HG03066 (cell line): Measurements from ENCODE around the gene ADAMTSL1.

Source experiments
- ATAC-seq: cut with Tn5 transposase; IDR thresholded peaks from one replicate; pipeline ENCODE4 v1.9.1; 2021; ENCODE audit warnings: low read depth; ENCODE audit not compliant: unreplicated experiment

The ADAMTSL1 gene, protein sequence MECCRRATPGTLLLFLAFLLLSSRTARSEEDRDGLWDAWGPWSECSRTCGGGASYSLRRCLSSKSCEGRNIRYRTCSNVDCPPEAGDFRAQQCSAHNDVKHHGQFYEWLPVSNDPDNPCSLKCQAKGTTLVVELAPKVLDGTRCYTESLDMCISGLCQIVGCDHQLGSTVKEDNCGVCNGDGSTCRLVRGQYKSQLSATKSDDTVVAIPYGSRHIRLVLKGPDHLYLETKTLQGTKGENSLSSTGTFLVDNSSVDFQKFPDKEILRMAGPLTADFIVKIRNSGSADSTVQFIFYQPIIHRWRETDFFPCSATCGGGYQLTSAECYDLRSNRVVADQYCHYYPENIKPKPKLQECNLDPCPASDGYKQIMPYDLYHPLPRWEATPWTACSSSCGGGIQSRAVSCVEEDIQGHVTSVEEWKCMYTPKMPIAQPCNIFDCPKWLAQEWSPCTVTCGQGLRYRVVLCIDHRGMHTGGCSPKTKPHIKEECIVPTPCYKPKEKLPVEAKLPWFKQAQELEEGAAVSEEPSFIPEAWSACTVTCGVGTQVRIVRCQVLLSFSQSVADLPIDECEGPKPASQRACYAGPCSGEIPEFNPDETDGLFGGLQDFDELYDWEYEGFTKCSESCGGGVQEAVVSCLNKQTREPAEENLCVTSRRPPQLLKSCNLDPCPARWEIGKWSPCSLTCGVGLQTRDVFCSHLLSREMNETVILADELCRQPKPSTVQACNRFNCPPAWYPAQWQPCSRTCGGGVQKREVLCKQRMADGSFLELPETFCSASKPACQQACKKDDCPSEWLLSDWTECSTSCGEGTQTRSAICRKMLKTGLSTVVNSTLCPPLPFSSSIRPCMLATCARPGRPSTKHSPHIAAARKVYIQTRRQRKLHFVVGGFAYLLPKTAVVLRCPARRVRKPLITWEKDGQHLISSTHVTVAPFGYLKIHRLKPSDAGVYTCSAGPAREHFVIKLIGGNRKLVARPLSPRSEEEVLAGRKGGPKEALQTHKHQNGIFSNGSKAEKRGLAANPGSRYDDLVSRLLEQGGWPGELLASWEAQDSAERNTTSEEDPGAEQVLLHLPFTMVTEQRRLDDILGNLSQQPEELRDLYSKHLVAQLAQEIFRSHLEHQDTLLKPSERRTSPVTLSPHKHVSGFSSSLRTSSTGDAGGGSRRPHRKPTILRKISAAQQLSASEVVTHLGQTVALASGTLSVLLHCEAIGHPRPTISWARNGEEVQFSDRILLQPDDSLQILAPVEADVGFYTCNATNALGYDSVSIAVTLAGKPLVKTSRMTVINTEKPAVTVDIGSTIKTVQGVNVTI (N-terminal part only)

DNA sequence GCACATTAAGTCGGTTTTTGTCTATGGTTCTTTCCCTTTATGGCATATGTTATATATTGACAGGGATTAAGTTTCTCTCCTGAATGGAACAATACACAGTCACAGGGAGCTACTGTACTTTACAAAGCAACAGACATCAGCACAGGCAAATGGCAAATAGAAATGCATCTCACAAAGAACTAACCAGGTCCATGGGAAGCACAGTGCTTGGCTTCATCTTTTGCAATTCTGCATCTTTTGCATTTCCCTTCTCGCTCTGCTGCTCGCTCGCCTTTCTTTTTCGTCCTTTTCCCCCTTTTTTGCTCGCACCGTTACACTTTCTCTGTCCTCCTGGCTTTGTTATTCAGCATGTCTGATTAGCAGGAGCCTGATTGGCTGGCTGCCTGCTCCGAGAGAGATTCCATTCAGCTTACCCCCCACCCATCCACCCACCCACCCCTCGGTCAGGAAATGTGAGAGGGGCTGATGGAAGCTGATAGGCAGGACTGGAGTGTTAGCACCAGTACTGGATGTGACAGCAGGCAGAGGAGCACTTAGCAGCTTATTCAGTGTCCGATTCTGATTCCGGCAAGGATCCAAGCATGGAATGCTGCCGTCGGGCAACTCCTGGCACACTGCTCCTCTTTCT, at the start of gene ADAMTSL1:
TSS of gene ADAMTSL1 (plus strand) at position 502 of the 628 bp plus-strand sequence. CDS start at position 582, 80 bp downstream.
- ATAC-seq, result no peak

DNA sequence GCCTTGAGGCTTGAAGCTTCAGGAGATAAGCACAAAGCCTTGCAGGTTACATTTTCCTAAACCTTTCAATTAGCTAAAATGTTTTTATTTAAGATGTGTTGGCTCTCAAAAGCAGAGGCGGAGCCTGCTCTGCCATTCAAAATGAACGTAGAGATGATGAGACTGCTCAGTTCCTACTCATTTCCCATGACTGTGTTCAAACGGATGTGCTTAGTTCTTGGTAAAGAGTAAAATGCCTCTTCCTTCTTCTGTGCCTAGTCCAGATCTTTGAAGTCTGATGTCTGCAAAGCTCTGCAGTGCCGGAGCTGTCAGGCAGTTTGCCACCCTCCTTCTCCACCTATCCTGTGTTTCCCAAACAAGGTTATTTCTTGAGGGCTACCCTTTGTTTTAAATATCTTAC, 46.3 kb upstream of the ADAMTSL1 start:
- ATAC-seq, result no peak

DNA sequence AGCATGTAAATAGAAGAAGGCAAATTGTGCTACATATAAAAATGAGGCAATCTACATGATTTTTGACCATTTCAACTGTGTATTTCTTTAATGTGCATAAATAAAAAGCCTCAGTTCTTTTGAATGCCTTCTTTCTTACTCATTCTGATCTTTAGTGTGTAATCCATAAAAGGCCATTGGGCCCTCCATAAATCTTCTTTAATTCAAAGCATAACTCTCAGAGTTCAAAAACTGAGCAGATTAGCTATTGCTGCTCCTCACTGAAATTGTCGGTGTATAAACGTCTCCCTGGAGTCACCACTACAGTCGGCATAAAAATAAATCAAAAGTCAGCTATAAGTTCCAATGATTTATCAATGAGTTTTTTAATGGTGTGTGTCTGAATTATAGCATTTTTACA, 45.3 kb upstream of the ADAMTSL1 start:
- ATAC-seq, result no peak

DNA sequence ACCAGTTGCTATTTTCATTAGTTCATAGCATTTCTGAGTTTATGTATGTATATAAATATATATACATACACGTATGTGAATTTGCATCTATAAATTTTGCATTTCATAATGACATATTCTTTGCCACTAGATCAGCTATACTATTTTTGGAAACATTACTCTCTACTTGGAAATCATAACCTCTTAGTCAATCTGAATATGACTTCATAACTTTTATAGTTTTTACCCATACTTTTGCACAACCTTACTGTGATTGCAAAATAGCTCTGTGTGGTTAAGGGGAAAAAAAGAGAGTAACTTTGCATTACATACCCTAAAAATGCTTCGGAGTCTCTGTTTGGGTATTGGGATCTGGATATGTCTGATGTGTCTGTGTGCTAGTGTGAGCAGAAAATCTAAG, 44.9 kb upstream of the ADAMTSL1 start:
- ATAC-seq, result no peak

DNA sequence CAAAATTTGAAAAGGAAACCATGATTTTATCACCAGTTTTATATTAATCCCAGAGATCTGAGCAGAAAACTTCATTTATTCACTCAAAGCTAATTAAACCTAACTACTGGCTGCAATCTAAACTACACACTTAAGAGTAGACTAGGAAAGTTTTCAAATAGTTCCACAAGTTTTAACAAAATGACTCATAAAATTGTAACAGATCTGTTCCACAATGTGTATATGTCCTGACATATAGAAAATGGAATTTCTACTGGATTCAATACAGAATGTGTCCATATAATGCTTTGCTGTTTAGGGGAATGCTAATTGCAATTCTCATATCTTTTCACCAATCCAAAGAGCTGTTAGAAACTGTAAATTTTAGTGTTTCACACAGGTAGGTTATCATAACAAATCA, 40.3 kb upstream of the ADAMTSL1 start:
- no peak for ATAC-seq

DNA sequence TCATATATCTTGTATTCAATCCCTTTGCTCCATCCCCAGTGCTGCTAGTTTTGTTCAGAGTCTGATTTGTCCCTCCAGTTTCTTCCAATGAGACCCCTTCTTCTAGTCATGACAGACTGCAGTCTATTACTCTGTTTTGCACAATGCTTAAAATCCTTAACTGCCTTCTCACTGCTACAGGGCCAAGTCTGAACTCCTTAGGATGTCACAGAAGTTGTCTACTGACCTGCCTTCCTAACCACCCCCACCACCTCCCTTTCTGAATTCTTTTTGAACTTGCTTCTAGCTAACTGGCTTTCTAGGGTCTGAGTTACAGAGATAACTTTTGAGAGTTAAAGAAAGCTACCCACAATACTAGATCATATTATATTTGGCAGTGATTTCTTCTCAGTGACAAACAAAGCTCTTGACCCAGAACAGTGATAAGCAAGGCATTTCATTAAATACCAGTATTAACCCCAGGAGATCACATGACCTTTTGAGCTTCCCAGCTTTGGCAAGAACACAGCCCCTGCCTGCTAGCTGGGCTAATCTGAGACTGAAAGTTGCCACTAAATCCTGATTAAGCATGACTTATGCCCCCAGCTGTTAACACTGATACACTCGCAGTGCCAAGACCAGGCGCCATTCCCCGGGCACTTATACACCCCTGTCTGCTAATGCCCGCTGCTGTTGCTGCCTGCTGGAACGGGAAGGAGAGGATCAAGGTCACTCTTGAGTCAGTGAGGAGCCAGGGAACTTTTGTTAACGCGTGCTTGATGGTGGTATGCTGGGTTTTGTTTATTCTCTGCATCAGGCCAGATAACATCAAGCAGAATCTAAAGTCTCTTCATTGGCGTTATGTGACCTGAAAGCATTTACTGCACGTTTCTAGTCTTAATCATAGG, 36.4 kb upstream of the ADAMTSL1 start:
- no peak for ATAC-seq

DNA sequence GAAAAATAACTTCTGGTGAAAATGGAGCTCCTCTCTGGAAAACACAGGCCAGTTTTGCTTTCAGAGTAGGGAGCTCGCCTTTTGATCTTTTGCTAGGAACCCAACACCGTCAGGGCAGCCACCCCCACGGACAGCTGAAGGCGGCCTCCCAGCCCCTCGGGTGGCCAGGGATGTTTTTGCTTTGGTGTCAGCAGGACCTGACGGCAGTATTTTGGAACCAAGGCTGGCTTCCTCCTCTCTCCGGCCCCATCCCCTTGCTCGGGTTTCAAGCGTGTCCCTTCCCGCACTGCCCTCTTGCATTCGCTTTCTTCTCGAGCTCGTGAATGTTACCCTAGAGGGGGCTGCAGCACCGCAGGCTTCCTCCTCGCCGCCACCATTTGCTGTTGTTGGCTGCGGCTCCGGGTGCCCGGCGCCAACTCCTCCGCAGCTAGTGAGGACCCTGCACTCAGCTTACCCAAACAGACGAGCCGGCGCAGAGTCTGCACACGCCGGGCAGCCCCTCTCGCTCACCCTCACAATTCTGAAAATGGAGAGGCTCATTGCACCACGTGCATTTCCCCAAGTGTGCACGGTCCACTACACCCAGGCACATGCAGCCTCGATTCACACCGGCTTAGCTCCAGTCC, 35.5 kb upstream of the ADAMTSL1 start:
- ATAC-seq, result no peak

DNA sequence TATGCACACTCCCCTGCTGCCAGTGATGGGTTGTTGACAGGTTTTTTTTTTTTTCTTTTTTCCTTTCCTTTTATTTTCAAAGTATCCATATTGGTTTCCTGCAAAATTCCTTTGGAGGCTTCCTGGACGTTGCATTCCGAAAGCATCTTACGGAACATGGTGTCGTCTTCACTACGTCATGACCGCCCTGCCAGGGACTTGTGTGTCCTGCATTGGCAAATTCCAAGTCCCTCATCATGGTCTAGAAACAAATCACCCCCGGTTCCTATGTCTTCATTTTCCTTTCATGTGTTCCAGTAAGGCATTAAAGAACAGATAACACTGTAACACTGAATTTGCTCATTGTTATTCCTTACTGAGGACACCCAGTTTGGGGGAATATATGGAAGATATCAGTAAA, 35.0 kb upstream of the ADAMTSL1 start:
- ATAC-seq, result no peak

DNA sequence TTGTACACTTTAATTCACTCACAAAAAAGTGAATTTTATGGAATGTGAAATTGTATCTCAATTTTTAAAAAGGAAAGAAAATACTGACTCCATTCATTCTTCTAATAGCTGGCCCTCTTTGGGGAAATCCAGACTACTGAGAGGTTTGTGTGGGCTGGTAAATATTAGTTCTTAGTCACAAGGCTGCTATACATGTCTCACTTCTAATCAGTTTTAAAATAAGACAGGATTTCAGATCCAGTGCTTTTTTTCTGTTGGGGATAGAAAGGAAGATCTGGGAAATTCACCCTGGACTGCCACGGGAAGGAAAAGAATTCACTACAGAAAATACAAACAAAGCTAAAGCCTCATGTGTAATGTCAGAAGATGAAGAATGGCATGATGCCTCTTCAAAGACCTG, 32.7 kb upstream of the ADAMTSL1 start:
- no peak for ATAC-seq

DNA sequence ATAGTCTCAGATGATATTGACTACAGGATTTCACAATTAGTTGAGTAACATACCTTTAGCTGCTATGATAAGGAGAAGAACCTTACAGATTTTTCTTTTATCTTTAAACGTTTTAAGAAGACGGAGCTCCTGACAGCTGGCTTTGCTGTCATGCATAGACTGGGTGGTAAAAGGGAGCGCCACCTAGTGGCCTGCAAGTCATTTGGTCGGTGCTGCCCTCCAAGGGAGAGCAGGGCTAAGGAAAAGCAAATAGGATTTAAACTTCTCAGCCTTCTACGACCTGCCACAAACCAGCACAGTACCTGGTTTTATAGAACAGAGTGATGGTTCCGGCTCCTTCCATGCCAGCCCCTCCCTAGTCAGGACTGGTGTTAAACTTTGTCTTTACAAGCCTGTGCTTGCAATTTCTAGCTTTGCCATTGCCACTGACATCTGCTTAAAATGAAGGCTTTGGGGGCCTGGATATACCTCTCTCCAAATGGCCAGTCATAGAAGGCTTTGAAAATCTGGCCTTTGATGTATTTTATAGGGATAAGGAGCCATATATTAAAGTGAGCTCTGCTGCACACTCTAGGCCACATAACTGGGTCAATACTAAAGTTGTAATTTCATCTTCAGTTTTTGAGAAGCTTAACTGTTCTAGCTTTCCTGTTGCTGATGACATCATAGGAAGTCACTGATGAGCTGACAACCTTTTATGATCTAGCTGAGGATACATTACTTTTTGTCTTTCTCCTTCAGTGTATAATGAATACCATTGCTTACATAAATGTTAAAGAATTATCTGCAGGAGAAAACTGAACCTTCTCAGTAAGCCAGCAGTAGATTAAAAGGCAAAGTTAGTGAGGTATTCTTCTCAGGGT, 31.1 kb upstream of the ADAMTSL1 start:
- ATAC-seq, result peak; percentile 82

DNA sequence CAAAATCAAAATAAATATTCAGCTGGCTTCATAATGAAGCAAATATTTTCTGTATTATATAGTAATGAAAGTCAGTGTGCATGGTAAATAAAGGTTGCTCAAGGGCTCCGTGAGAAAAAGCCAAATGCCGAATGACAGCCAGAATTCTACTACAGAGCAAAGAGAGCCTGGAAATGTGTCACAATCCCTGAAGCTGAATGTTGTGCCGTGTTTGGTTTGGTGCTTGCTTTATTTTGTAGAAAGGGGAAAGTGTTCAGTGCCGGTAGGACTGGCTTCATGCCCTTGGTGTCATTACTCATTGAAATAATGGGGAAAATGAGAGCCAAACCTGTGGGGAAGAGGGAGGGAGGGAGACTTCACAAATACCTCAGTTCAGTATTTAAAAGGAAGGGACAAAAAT, 26.8 kb upstream of the ADAMTSL1 start:
- no peak for ATAC-seq

DNA sequence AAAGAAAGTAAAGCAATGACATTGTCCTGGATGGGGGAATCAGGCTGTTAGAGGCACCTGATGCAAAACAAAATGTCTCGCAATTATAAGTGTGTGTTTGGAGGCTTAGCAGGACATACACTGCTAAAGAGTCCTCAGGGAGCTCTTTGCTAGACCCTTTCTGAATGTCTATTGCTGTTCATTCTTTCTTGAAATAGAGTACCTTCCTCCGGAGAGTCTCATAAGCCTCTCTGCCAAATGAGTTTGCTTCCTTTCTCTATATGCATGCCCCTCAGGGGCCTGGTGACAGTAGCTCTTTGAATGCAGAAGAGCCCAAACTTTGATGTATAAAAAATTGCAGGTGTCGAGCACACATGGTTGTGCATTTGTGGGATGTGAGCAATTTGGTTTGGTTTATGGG, 26.4 kb upstream of the ADAMTSL1 start:
- no peak for ATAC-seq

DNA sequence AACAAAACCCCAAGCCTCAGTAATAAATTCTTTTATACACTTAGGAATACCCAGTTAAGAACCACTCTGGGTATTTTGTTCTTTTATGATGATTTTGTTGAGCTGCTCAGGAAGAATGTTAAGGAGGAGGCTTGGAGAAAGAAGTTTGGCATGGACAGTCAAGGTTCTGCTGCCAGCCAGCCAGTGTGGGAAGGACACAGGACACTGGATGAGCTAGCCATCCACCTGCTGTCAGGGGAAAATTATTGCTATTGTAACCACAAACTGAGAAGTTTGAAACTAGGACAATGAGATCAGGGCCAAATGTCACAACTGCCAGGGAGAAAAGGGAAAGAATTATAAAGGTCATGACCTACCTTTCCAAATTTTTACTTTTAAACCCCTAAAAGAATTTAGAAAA, 25.9 kb upstream of the ADAMTSL1 start:
- ATAC-seq, result no peak

DNA sequence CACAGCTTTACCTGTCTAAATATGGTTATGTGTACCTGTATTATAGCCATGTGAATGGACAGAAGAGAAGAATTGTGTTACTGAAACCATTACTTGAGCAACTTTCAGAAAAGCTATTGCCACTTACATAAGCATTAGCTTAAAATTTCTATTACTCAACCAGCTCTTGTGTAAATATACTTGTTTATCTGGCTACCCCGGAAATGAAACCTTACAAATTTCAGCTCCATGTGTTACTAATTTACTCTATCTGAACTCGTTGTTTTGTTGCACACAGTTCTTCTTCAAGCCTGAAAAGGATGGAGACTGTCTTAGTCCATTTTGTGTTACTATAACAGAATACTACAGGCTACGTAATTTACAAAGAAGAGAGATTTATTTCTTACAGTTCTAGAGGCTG, 22.5 kb upstream of the ADAMTSL1 start:
- no peak for ATAC-seq

DNA sequence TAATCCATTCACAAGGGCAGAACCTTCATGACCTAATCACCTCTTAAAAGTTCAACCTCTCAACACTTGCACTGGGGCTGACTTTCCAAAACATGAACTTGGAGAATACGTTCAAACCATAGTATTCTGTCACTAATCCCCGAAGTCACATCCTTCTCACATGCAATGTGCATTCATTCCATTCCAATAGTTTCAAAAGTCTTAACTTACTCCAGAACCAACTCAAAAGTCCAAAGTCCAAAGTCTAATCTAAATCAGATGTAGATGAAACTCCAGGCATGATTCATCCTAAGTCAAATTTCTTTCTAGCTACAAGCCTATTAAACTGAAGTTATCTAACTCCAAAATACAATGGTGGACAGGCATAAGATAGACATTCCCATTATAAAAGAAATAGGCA, 21.7 kb upstream of the ADAMTSL1 start:
- no peak for ATAC-seq

DNA sequence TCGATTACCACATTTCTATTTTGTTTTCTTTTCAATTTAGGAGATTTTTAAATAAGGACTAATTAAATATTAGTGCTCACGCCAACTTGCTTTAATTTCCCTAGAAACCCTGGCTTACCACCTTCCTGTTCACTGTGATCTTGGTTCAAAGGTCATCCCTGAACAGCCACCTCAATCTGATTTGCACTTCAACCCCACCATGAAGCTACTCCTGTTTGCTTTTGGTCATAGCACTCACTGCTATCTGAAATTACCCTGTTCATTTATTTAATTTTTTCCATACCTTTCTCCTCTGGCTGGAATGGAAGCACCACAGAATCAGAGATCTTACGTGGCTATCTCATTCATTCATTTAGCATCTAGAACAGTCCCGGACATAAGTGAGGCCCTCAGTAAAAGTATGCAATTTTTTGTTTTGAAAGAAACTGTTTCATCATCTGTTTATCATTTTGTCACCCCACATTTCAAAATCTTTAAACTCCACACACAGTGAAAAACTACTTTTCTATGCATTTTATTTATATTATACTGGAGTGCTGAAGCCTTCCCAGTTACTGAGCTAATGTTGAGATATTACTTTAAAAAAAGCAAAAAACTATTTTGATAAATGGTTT, 17.2 kb upstream of the ADAMTSL1 start:
- no peak for ATAC-seq

DNA sequence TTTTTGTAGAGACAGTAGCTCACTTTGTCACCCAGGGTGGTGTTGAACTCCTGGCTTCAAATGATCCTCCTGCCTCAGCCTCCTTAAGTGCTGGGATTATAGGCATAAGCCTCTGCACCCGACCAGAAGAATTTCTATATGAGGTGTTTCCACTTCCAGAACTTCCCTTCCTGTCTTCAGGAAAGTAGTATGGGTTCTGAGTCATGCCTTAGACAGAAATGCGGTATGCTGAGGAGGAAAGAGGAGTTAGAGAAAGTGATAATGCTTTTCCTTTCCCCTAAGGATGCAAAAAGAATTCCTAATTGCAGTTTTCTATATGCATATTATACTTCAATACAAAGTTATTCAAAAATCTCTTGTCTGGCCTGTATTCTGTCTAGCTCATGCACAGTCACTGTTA, 16.4 kb upstream of the ADAMTSL1 start:
- ATAC-seq, result no peak
